HFFc6 (cell line): ENCODE results near the gene TUBA1C. TPM values are rescaled to one million over a fixed set of nuclear protein-coding genes. Genes with fewer than 3 reads are reported as not detected.
A peak's percentile ranks its signal among the peaks of the same experiment; 100 is the strongest.
"Not testable (repeated sequence)": the region's sequence is repeated elsewhere in the genome, so short reads cannot be mapped to it uniquely, and the experiment has no call there.

Source experiments
- DNase-seq: peaks from one replicate; pipeline ENCODE4 v3.0.0-alpha.2; 2018
- H3K27ac Mint-ChIP-seq: 2 replicates; pipeline ENCODE4 v1.8.0; 2020; ENCODE audit warnings: mild to moderate bottlenecking, mixed read lengths
- H3K27me3 Mint-ChIP-seq: 2 replicates; pipeline ENCODE4 v1.8.0; 2021; ENCODE audit warnings: mild to moderate bottlenecking, moderate library complexity, mixed read lengths; ENCODE audit not compliant: insufficient read depth
- H3K36me3 Mint-ChIP-seq: 2 replicates; pipeline ENCODE4 v1.8.0; 2021; ENCODE audit warnings: low read depth, mixed read lengths
- H3K4me1 Mint-ChIP-seq: 2 replicates; pipeline ENCODE4 v1.8.0; 2020; ENCODE audit warnings: low read depth, mixed read lengths
- H3K4me3 Mint-ChIP-seq: 2 replicates; pipeline ENCODE4 v1.8.0; 2020; ENCODE audit warnings: mild to moderate bottlenecking, moderate library complexity, mixed read lengths
- H3K9me3 Mint-ChIP-seq: 2 replicates; pipeline ENCODE4 v1.8.0; 2020; ENCODE audit warnings: mild to moderate bottlenecking, mixed read lengths
- CTCF ChIP-seq: fragments of 200-600 bp; sonication (generic); IDR thresholded peaks from 2 replicates; pipeline ENCODE4 v1.5.0; 2021; ENCODE audit warnings: antibody characterized with exemption, mild to moderate bottlenecking
- total RNA-seq, 6 experiments: library from RNA; stranded (reverse); fragmentation: NEBNext Ultra II Directional; extraction: Animal tissue kit (Norgen Biotek cat#: 25700); gene quantifications; 2 replicates in 1 of 6; 3 replicates in 5 of 6; pipeline ENCODE4 v1.2.3, GENCODE V29; 2021

The TUBA1C gene
- total RNA-seq, 6 experiments from 2014 or later: 571 to 1,139 (median 936) TPM

GRCh38 chr12:49276304-49277290, 11.7 kb downstream of the TUBA1C start:
- H3K4me1 Mint-ChIP-seq: no peaks in the 10 kb centered on the region
- H3K36me3 Mint-ChIP-seq: peaks cover 12% of the 10 kb centered on the region

GRCh38 chr12:49277466-49277865, 12.6 kb downstream of the TUBA1C start:
- no peaks in the 10 kb centered on the region for H3K4me1 Mint-ChIP-seq
- H3K27ac Mint-ChIP-seq: no peak overlapping the region
- H3K36me3 Mint-ChIP-seq: peaks cover 12% of the 10 kb centered on the region
- no peaks in the 10 kb centered on the region for H3K9me3 Mint-ChIP-seq
- no peak for TF ChIP-seq CTCF
- peaks cover 4% of the 10 kb centered on the region; the same call in 1 of the 2 replicates for H3K27me3 Mint-ChIP-seq
- no peak overlapping the region for H3K4me3 Mint-ChIP-seq
- no peak for DNase-seq

More at GRCh38 chr12:49276304-49277290, 11.7 kb downstream of the TUBA1C start:
- DNase-seq: no peak
- Mint-ChIP-seq H3K9me3 (no peaks in the 10 kb centered on the region), H3K4me3 (no peak overlapping the region), H3K27ac (peak overlapping the region; percentile 8; the same call in 1 of the 2 replicates), H3K27me3 (peaks cover 2% of the 10 kb centered on the region; the same call in 1 of the 2 replicates)
- TF ChIP-seq CTCF: no peak

- H3K4me1 Mint-ChIP-seq: no peaks in the 10 kb centered on the region
- peaks cover 8% of the 10 kb centered on the region for H3K27me3 Mint-ChIP-seq
- DNase-seq: no peak
- H3K4me3 Mint-ChIP-seq: no peak overlapping the region
- no peaks in the 10 kb centered on the region for H3K36me3 Mint-ChIP-seq
- no peaks in the 10 kb centered on the region for H3K9me3 Mint-ChIP-seq
- TF ChIP-seq CTCF: no peak
- no peak overlapping the region for H3K27ac Mint-ChIP-seq
Observed at GRCh38 chr12:49279706-49280159, 14.9 kb downstream of the TUBA1C start.

GRCh38 chr12:49280545-49280944, 15.7 kb downstream of the TUBA1C start:
- not testable (repeated sequence) for DNase-seq, H3K4me3 Mint-ChIP-seq, H3K9me3 Mint-ChIP-seq, H3K27me3 Mint-ChIP-seq, H3K36me3 Mint-ChIP-seq, H3K27ac Mint-ChIP-seq, H3K4me1 Mint-ChIP-seq

GRCh38 chr12:49282302-49282701, 17.4 kb downstream of the TUBA1C start:
- H3K4me3 Mint-ChIP-seq: no peak overlapping the region

GRCh38 chr12:49282740-49283375, 18.0 kb downstream of the TUBA1C start:
- H3K4me1 Mint-ChIP-seq, DNase-seq, H3K36me3 Mint-ChIP-seq, H3K27ac Mint-ChIP-seq, H3K9me3 Mint-ChIP-seq, H3K27me3 Mint-ChIP-seq, H3K4me3 Mint-ChIP-seq: not testable (repeated sequence)

More at GRCh38 chr12:49282302-49282701, 17.4 kb downstream of the TUBA1C start:
- no peaks in the 10 kb centered on the region for H3K4me1 Mint-ChIP-seq
- no peaks in the 10 kb centered on the region for H3K36me3 Mint-ChIP-seq
- H3K27me3 Mint-ChIP-seq: peaks cover 9% of the 10 kb centered on the region
- no peak for DNase-seq
- no peaks in the 10 kb centered on the region for H3K9me3 Mint-ChIP-seq
- no peak for TF ChIP-seq CTCF
- no peak overlapping the region for H3K27ac Mint-ChIP-seq
